Measurements from ENCODE around the gene LTV1. TPM values are rescaled to one million over a fixed set of nuclear protein-coding genes. Genes with fewer than 3 reads are reported as not detected.
"Not testable (repeated sequence)": the region's sequence is repeated elsewhere in the genome, so short reads cannot be mapped to it uniquely, and the experiment has no call there.

LTV1 gene
- total RNA-seq, 1 donor from 2014 or later: 63.8 TPM

DNA sequence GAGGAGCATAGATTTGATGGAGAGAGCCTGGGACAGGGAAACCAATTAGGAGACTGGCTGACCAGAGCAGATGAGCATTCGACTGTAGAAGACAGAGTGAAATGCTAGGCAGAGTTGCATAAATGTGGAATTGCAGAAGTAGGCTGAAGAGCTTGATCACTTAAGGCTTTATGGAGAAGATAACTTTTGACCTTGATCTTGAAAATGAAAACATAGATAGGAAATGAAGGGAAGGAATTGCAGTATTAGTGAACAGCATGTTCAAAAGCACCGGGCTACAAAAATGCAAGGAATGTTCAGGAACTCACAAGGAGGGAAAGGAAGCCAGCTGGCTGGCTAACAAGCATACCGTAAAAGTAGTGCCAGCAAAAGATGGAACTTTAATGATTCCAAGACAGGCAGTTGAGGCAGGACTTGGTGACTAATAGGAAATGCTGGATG is 20.5 kb upstream of the LTV1 start:
- no peaks in the 10 kb centered on the region for H3K9me3 Mint-ChIP-seq
- H3K27me3 Mint-ChIP-seq: no peaks in the 10 kb centered on the region
- H3K27ac Mint-ChIP-seq: no peak overlapping the region
- intact Hi-C loops (cut with micrococcal nuclease): loop anchor here (10.0 kb wide), 1 partner anchor 958 kb away; no protein-coding TSS in a partner anchor
- no peak overlapping the region for H3K4me3 Mint-ChIP-seq
- peaks cover 3% of the 10 kb centered on the region for H3K4me1 Mint-ChIP-seq
- peaks cover 8% of the 10 kb centered on the region for H3K36me3 Mint-ChIP-seq (ENCODE audit: low read depth)
- DNase-seq: no peak

GRCh38 chr6:143823548-143823947 is 19.6 kb upstream of the LTV1 start:
- Mint-ChIP-seq H3K27me3 (no peaks in the 10 kb centered on the region), H3K4me3 (no peak overlapping the region), H3K9me3 (no peaks in the 10 kb centered on the region), H3K36me3 (ENCODE audit: low read depth) (peaks cover 6% of the 10 kb centered on the region), H3K4me1 (peaks cover 3% of the 10 kb centered on the region), H3K27ac (no peak overlapping the region)
- intact Hi-C loops (cut with micrococcal nuclease): loop anchor here (10.0 kb wide), 1 partner anchor 959 kb away; no protein-coding TSS in a partner anchor
- DNase-seq: no peak

DNA sequence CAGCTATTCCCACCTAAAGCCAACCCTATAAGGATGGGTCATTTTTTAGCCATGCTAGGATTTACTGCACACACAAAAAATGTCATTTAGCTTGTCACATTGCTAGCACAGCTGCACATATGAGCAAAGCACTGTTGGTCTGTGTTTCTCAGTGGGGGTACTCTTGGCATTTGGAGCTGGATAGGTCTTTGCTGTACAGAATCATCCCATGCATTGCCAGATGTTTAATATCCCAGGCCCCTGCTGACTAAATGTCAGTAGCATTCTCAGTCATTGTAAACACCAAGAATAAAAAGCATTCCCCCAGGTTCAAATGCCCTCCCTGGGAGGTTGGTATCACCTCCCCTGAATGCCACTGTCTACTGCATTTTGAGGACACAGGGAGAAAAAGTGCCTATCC is 14.6 kb upstream of the LTV1 start:
- intact Hi-C loops (cut with micrococcal nuclease): loop anchor here (10.0 kb wide), 1 partner anchor 964 kb away; no protein-coding TSS in a partner anchor
- H3K4me1 Mint-ChIP-seq: no peaks in the 10 kb centered on the region
- H3K36me3 Mint-ChIP-seq (ENCODE audit: low read depth): peaks cover 4% of the 10 kb centered on the region
- no peaks in the 10 kb centered on the region for H3K9me3 Mint-ChIP-seq
- no peak for DNase-seq
- H3K4me3 Mint-ChIP-seq: no peak overlapping the region
- H3K27me3 Mint-ChIP-seq: no peaks in the 10 kb centered on the region
- no peak overlapping the region for H3K27ac Mint-ChIP-seq

DNA sequence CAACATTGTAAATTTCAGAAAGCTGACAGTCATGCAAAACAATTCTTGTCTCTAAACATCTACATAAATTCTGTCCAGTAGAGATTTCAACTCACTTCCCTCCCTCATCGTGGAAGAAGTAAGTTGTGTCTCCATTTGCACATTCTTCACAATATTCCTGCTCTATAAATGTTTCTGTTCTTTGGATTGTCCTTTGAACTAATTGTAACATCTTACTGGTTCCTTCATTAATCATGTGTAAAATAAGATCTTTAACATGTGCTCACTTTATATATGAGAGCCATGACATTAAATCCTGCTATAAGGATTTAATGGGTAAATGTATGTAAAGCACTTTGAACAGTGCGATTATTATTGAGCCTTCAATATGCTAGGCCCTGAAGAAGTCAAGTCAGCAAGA is 7.0 kb upstream of the LTV1 start:
- Mint-ChIP-seq H3K27me3 (no peaks in the 10 kb centered on the region), H3K27ac (no peak overlapping the region), H3K9me3 (no peaks in the 10 kb centered on the region), H3K4me1 (no peaks in the 10 kb centered on the region), H3K4me3 (no peak overlapping the region), H3K36me3 (ENCODE audit: low read depth) (no peaks in the 10 kb centered on the region)
- DNase-seq: no peak
- intact Hi-C loops (cut with micrococcal nuclease): no loop called here

DNA sequence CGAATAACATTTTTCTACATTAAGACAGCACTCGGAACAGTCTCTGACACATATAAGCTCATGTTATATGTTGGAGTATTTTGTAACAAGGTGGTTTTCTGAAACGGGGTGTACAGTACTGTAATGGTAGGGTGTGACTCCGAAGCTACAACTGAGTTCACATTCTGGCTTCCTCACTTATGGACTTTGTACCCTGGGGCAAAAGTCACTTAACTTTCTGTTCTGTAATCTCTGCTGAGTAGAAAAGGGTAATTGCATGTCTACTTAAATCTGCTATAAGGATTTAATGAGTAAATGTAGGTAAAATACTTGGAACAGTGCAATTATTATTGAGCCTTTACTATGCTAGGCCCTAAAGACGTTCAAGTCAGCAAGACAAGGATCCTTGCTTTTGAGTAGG is 4.7 kb upstream of the LTV1 start:
- Mint-ChIP-seq H3K27ac (no peak overlapping the region), H3K4me3 (no peak overlapping the region), H3K4me1 (peaks cover 4% of the 10 kb centered on the region), H3K9me3 (no peaks in the 10 kb centered on the region), H3K27me3 (no peaks in the 10 kb centered on the region), H3K36me3 (ENCODE audit: low read depth) (no peaks in the 10 kb centered on the region)
- DNase-seq: no peak
- intact Hi-C loops (cut with micrococcal nuclease): no loop called here

GRCh38 chr6:143839196-143839595 is 3.9 kb upstream of the LTV1 start:
- DNase-seq: no peak
- intact Hi-C loops (cut with micrococcal nuclease): no loop called here
- Mint-ChIP-seq H3K9me3 (no peaks in the 10 kb centered on the region), H3K27ac (no peak overlapping the region), H3K4me1 (peaks cover 6% of the 10 kb centered on the region), H3K27me3 (no peaks in the 10 kb centered on the region), H3K4me3 (no peak overlapping the region), H3K36me3 (ENCODE audit: low read depth) (peaks cover 6% of the 10 kb centered on the region)

DNA sequence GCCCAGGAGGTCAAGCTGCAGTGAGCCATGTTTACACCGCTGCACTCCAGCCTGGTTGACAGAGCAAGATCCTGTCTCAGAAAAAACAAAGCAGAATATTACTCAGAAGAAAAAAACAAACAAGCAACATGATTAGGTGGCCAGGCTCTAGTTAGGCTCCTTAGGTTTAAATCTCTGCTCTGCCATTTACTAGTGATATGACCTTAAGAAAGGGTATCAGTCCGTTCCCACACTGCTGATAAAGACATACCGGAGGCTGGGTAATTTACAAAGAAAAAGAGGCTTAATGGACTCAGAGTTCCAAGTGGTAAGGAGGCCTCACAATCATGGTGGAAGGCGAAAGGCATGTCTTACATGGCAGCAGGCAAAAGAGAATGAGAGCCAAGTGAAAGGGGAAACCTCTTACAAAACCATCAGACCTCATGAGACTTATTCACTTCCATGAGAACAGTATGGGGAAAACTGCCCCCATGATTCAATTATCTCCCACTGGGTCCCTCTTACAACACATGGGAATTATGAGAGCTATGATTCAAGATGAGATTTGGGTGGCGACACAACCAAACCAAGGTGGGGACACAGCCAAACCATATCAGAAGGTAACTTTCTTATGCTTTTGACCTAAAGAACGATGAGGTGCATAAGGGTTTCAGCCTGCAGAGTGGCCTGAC is 2.4 kb upstream of the LTV1 start:
- intact Hi-C loops (cut with micrococcal nuclease): loop anchor here (5.0 kb wide), 1 partner anchor 303 kb away; no protein-coding TSS in a partner anchor
- H3K27me3 Mint-ChIP-seq: no peaks in the 10 kb centered on the region
- DNase-seq: no peak
- H3K36me3 Mint-ChIP-seq (ENCODE audit: low read depth): peaks cover 17% of the 10 kb centered on the region
- no peak overlapping the region for H3K4me3 Mint-ChIP-seq
- no peak overlapping the region for H3K27ac Mint-ChIP-seq
- H3K9me3 Mint-ChIP-seq: no peaks in the 10 kb centered on the region
- H3K4me1 Mint-ChIP-seq: peaks cover 13% of the 10 kb centered on the region

- Mint-ChIP-seq H3K27ac (peak overlapping the region; percentile 97), H3K27me3 (no peaks in the 10 kb centered on the region)
These were observed 657 bp upstream of the LTV1 start for GRCh38 chr6:143842461-143842901.

GRCh38 chr6:143843677-143843999 is 500 bp downstream of the LTV1 start:
- H3K4me1 Mint-ChIP-seq: peaks cover 19% of the 10 kb centered on the region
- peak overlapping the region; percentile 99 for H3K4me3 Mint-ChIP-seq
- H3K36me3 Mint-ChIP-seq (ENCODE audit: low read depth): peaks cover 40% of the 10 kb centered on the region
- no peak for DNase-seq
- no peaks in the 10 kb centered on the region for H3K27me3 Mint-ChIP-seq
- peak overlapping the region; percentile 97 for H3K27ac Mint-ChIP-seq
- no peaks in the 10 kb centered on the region for H3K9me3 Mint-ChIP-seq
- intact Hi-C loops (cut with micrococcal nuclease): loop anchor here (1.0 to 5.0 kb wide), 8 partner anchors 37 to 393 kb away; partner anchors contain the start of genes ADAT2, PEX3 and SF3B5

More at GRCh38 chr6:143842461-143842901, 657 bp upstream of the LTV1 start:
- H3K4me1 Mint-ChIP-seq: peaks cover 19% of the 10 kb centered on the region
- peak overlapping the region; percentile 99 for H3K4me3 Mint-ChIP-seq
- H3K36me3 Mint-ChIP-seq (ENCODE audit: low read depth): peaks cover 31% of the 10 kb centered on the region
- intact Hi-C loops (cut with micrococcal nuclease): loop anchor here (2.0 to 5.0 kb wide), 5 partner anchors 110 to 392 kb away; partner anchors contain the start of genes ADAT2 and PEX3
- DNase-seq: no peak
- no peaks in the 10 kb centered on the region for H3K9me3 Mint-ChIP-seq

- Mint-ChIP-seq H3K4me3 (peak overlapping the region; percentile 99), H3K4me1 (peaks cover 19% of the 10 kb centered on the region), H3K9me3 (no peaks in the 10 kb centered on the region), H3K27ac (peak overlapping the region; percentile 97), H3K27me3 (no peaks in the 10 kb centered on the region), H3K36me3 (ENCODE audit: low read depth) (peaks cover 44% of the 10 kb centered on the region)
- DNase-seq: peak; percentile 74
- intact Hi-C loops (cut with micrococcal nuclease): loop anchor here (5.0 kb wide), 1 partner anchor 307 kb away; no protein-coding TSS in a partner anchor
These were observed 868 bp downstream of the LTV1 start for GRCh38 chr6:143844006-143844405.

DNA sequence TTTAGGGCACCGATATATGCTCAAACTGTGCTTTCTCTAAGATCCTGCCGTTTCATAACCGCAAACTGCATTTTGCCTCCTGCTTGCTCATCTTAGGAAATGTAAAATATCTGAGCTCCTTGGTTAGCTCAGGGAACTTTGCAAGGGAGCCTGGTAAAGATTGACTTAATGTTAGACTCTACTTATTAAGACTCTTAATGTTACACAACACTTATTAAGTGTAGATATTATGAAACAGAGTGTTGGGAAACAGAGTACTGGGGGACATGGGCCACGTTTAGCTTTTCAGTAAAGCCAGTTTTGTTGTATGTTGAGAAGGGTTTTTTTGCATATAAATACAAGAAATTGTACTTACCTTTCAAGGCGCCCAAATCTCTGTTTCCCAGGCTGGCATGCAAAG is 1.9 kb downstream of the LTV1 start:
- no peaks in the 10 kb centered on the region for H3K27me3 Mint-ChIP-seq
- H3K36me3 Mint-ChIP-seq (ENCODE audit: low read depth): peaks cover 54% of the 10 kb centered on the region
- no peak overlapping the region for H3K27ac Mint-ChIP-seq
- intact Hi-C loops (cut with micrococcal nuclease): no loop called here
- DNase-seq: no peak
- peaks cover 21% of the 10 kb centered on the region for H3K4me1 Mint-ChIP-seq
- H3K4me3 Mint-ChIP-seq: peak overlapping the region; percentile 39
- no peaks in the 10 kb centered on the region for H3K9me3 Mint-ChIP-seq

DNA sequence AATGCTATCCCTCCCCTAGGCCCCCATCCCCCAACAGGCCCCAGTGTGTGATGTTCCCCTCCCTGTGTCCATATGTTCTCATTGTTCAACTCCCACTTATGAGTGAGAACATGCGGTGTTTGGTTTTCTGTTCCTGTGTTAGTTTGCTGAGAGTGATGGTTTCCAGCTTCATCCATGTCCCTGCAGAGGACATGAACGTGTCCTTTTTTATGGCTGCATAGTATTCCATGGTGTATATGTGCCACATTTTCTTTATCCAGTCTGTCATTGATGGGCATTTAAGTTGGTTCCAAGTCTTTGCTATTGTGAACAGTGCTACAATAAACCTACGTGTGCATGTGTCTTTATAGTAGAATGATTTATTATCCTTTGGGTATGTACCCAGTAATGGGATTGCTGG is 8.6 kb downstream of the LTV1 start:
- Mint-ChIP-seq H3K36me3 (ENCODE audit: low read depth) (peaks cover 93% of the 10 kb centered on the region), H3K4me1 (peaks cover 11% of the 10 kb centered on the region)
- intact Hi-C loops (cut with micrococcal nuclease); H3K9me3 Mint-ChIP-seq; H3K27me3 Mint-ChIP-seq; H3K4me3 Mint-ChIP-seq; H3K27ac Mint-ChIP-seq; DNase-seq: not testable (repeated sequence)

DNA sequence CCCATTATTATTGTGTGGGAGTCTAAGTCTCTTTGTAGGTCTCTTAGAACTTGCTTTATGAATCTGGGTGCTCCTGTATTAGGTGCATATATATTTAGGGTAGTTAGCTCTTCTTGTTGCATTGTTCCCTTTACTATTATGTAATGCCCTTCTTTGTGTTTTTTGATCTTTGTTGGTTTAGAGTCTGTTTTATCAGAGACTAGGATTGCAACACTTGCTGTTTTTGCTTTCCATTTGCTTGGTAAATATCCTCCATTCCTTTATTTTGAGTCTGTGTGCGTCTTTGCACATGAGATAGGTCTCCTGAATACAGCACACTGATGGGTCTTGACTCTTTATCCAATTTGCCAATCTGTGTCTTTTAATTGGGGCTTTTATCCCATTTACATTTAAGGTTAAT is 11.9 kb downstream of the LTV1 start:
- peaks cover 96% of the 10 kb centered on the region for H3K36me3 Mint-ChIP-seq (ENCODE audit: low read depth)
- H3K27me3 Mint-ChIP-seq; H3K9me3 Mint-ChIP-seq; DNase-seq; H3K27ac Mint-ChIP-seq; H3K4me3 Mint-ChIP-seq; intact Hi-C loops (cut with micrococcal nuclease): not testable (repeated sequence)
- H3K4me1 Mint-ChIP-seq: peaks cover 18% of the 10 kb centered on the region

GRCh38 chr6:143856762-143857161 is 13.6 kb downstream of the LTV1 start:
- DNase-seq; H3K9me3 Mint-ChIP-seq; H3K27me3 Mint-ChIP-seq; intact Hi-C loops (cut with micrococcal nuclease); H3K4me3 Mint-ChIP-seq; H3K27ac Mint-ChIP-seq: not testable (repeated sequence)
- H3K4me1 Mint-ChIP-seq: peaks cover 18% of the 10 kb centered on the region
- H3K36me3 Mint-ChIP-seq (ENCODE audit: low read depth): peaks cover 91% of the 10 kb centered on the region

Data from activated CD4-positive, alpha-beta T cell treated with anti-CD3 and anti-CD28 coated beads, Interleukin-2, amount 10 ng/mL, durations not matched to agents 24 days and 14 days (primary cell).